Endothelial cell of umbilical vein (primary cell): Measurements from ENCODE around the gene TSPAN17. TPM values are rescaled to one million over a fixed set of nuclear protein-coding genes. Genes with fewer than 3 reads are reported as not detected.

Experiments used
- BruUV-seq: library from RNA; stranded (reverse); fragments of 400-500 nt; replicated peaks from 2 replicates; lab custom pipeline; 2021; lab: Mats Ljungman, UMichigan
- CTCF ChIA-PET: fragments of 300-600, 350-600 bp; sonication (Branson Sonifier 250); formaldehyde crosslinking; loops from one replicate; lab custom pipeline; 2021; ENCODE audit warnings: antibody characterized with exemption, inconsistent platforms; lab: Charles Lee
- POLR2A ChIA-PET: fragments of 300-600, 350-600 bp; sonication (Branson Sonifier 250); formaldehyde crosslinking; loops from one replicate; lab custom pipeline; 2021; ENCODE audit warnings: antibody characterized with exemption, inconsistent platforms; lab: Charles Lee
- DNase-seq: peaks from one replicate; pipeline ENCODE4 v3.0.0-alpha.2; 2011; ENCODE audit warnings: low read depth, low spot score
- FAIRE-seq: peaks from 2 replicates; lab custom pipeline; 2011; peaks lifted over from hg19 to GRCh38; lab: Jason Lieb, UNC
- H2AFZ ChIP-seq: 2 replicates; pipeline ENCODE4 v1.6.0; 2012; ENCODE audit warnings: low read depth, low read length, control low read depth, inconsistent platforms
- H3K27ac ChIP-seq: 2 replicates; pipeline ENCODE4 v1.5.1; 2011; ENCODE audit warnings: low read depth, mild to moderate bottlenecking, control low read depth, low read length, moderate library complexity; ENCODE audit not compliant: insufficient read depth
- H3K27me3 ChIP-seq, 2 experiments: 2 replicates each; pipeline versions ENCODE4 v1.6.0 to v1.6.1; 2011; ENCODE audit warnings: low read length in 2 of 2, mixed read lengths in 1 of 2; ENCODE audit not compliant: control insufficient read depth in 2 of 2, insufficient read depth in 2 of 2
- H3K36me3 ChIP-seq, 2 experiments: 2 replicates in 1 of 2; 3 replicates in 1 of 2; pipeline ENCODE4 v1.5.1; 2011; ENCODE audit warnings: low read length in 2 of 2, mild to moderate bottlenecking in 1 of 2, moderate library complexity in 1 of 2; ENCODE audit not compliant: control insufficient read depth in 2 of 2, insufficient read depth in 2 of 2; ENCODE audit errors: extremely low read depth in 1 of 2
- H3K4me1 ChIP-seq: 3 replicates; pipeline ENCODE4 v1.5.1; 2011; ENCODE audit warnings: mild to moderate bottlenecking, low read length; ENCODE audit not compliant: control insufficient read depth, insufficient read depth; ENCODE audit errors: extremely low read depth
- H3K4me2 ChIP-seq: 2 replicates; pipeline ENCODE4 v1.6.1; 2011; ENCODE audit warnings: low read length, control low read depth, mixed read lengths; ENCODE audit not compliant: insufficient read depth
- H3K4me3 ChIP-seq, 3 experiments: fragments of 200-600 bp in 1 of 3; sonication (generic), shearing (Covaris generic) in 1 of 3; replicated peaks in 1 of 3; 2 replicates each; pipeline ENCODE4 v1.5.1; 2011 to 2016; ENCODE audit warnings: control low read depth in 3 of 3, low read length in 3 of 3, mild to moderate bottlenecking in 2 of 3, inconsistent platforms in 1 of 3, low read depth in 1 of 3, moderate library complexity in 1 of 3; ENCODE audit not compliant: insufficient read depth in 1 of 3
- H3K79me2 ChIP-seq: 2 replicates; pipeline ENCODE4 v1.6.0; 2012; ENCODE audit warnings: low read length, inconsistent platforms; ENCODE audit not compliant: control insufficient read depth, insufficient read depth
- H3K9ac ChIP-seq: replicated peaks from 2 replicates; pipeline ENCODE3; 2011; ENCODE audit warnings: low read length, control low read depth; ENCODE audit not compliant: insufficient read depth; ENCODE audit errors: extremely low read depth
- H3K9me1 ChIP-seq: replicated peaks from 3 replicates; pipeline ENCODE4 v1.6.0; 2011; ENCODE audit warnings: mild to moderate bottlenecking, low read length; ENCODE audit not compliant: control insufficient read depth, insufficient read depth; ENCODE audit errors: extremely low read depth
- H3K9me3 ChIP-seq: replicated peaks from 2 replicates; pipeline ENCODE4 v1.5.1; 2012; ENCODE audit warnings: low read length, inconsistent platforms; ENCODE audit not compliant: control insufficient read depth, insufficient read depth
- H4K20me1 ChIP-seq: replicated peaks from 2 replicates; pipeline ENCODE3; 2011; ENCODE audit warnings: mild to moderate bottlenecking, low read length; ENCODE audit not compliant: control insufficient read depth, insufficient read depth; ENCODE audit errors: extremely low read depth
- CTCF ChIP-seq, 2 donors: IDR thresholded peaks; 1 replicate in 1 of 2; 2 replicates in 1 of 2; pipeline ENCODE4 v1.5.1; 2011; ENCODE audit warnings: low read length in 2 of 2, mild to moderate bottlenecking in 2 of 2, moderate library complexity in 2 of 2, control low read depth in 1 of 2, inconsistent platforms in 1 of 2, low read depth in 1 of 2; ENCODE audit not compliant: insufficient read depth in 1 of 2; ENCODE audit errors: extremely low read depth in 1 of 2
- EZH2 ChIP-seq: IDR thresholded peaks from 2 replicates; pipeline ENCODE4 v1.6.1; 2012; ENCODE audit warnings: borderline replicate concordance, low read depth, mild to moderate bottlenecking, moderate library complexity, low read length, inconsistent platforms; ENCODE audit not compliant: severe bottlenecking
- FOS ChIP-seq: IDR thresholded peaks from 2 replicates; pipeline ENCODE4 v1.6.1; 2011; ENCODE audit warnings: mild to moderate bottlenecking, low read length, moderate library complexity, borderline replicate concordance; ENCODE audit not compliant: insufficient read depth
- GATA2 ChIP-seq: IDR thresholded peaks from 2 replicates; pipeline ENCODE4 v1.7.0; 2011; ENCODE audit warnings: low read depth, mild to moderate bottlenecking, moderate library complexity, mixed read lengths, low read length; ENCODE audit not compliant: insufficient read length, insufficient read depth
- JUN ChIP-seq: IDR thresholded peaks from 2 replicates; pipeline ENCODE4 v1.6.1; 2011; ENCODE audit warnings: borderline replicate concordance, low read depth; ENCODE audit not compliant: insufficient read length, insufficient read depth
- MYC ChIP-seq: IDR thresholded peaks from one replicate; pipeline ENCODE4 v1.6.1; 2011; ENCODE audit warnings: mild to moderate bottlenecking, low read depth, low read length
- POLR2A ChIP-seq: IDR thresholded peaks from 2 replicates; pipeline ENCODE4 v1.6.1; 2012; ENCODE audit warnings: low read depth, mild to moderate bottlenecking, control low read depth, low read length
- POLR2AphosphoS5 ChIP-seq: IDR thresholded peaks from 2 replicates; pipeline ENCODE4 v1.6.1; 2012; ENCODE audit warnings: low read depth, mild to moderate bottlenecking, control low read depth, low read length, moderate library complexity; ENCODE audit not compliant: insufficient read depth
- dilution Hi-C: fragments of 300-500 bp; cut with MboI; formaldehyde crosslinking; loops from one replicate; pipeline ENCODE4 v1.15.0; 2019; ENCODE audit warnings: low sequenced_read_pairs; ENCODE audit not compliant: extremely low pct_ligation_motif_present
- intact Hi-C: fragments of 100-400 bp; cut with micrococcal nuclease; formaldehyde crosslinking; loops from one replicate; pipeline ENCODE4 v1.10.0; 2022
- polyA plus RNA-seq, 4 experiments: library from polyadenylated mRNA; depleted of rRNA in 3 of 4; stranded (reverse) in 3 of 4; unstranded in 1 of 4; fragments of >200 nt; gene quantifications; 2 replicates each; pipeline versions ENCODE4 v1.2.1 to v1.2.3, GENCODE V29; 2011 to 2012; ENCODE audit warnings: missing spikeins in 1 of 4
- total RNA-seq: library from RNA; stranded (reverse); gene quantifications from 2 replicates; pipeline ENCODE4 v1.2.3, GENCODE V29; 2021
- TF ChIP-seq, protein P1 (sequence below): IDR thresholded peaks from 2 replicates; pipeline ENCODE4 v1.6.1; 2011; ENCODE audit not compliant: insufficient read depth, insufficient read length

The TSPAN17 gene
- total and polyA plus RNA-seq, 2 donors (not counting 3 experiments of a cell fraction or from before 2014, with no cell fraction given), result 55.9 to 73.3 TPM

DNA sequence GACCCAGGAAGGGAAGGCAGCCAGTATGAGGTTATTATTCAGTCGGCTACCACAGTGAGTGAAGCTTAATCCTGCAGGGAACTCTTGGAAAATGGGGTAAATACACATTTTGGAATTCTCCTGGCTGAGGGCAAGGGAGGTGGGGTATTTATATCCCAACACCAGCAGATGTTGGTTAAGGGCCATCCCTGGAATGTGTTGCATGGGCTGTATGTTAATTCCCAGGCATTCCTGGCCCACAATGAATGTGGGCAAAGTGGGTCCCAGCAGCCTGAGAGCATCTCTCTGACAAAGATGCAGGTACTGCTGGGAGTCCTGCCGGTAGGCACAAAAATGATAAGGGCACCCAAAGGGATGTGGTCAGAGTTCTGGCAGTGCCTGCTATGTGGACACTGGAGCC, 34.4 kb upstream of the TSPAN17 start:
- H3K9ac ChIP-seq, result no peak overlapping the region
- no peaks in the 10 kb centered on the region for H3K36me3 ChIP-seq
- H3K9me1 ChIP-seq, result no peaks in the 10 kb centered on the region
- dilution Hi-C loops (no loop called here), intact Hi-C loops (loop anchor here (10.0 kb wide), 1 partner anchor 168 kb away; the partner anchor contains the start of gene FAF2)
- no peak overlapping the region for H3K4me2 ChIP-seq
- H4K20me1 ChIP-seq, result no peaks in the 10 kb centered on the region
- no TSS peak for BruUV-seq
- no peak overlapping the region for H3K27ac ChIP-seq
- peaks cover 0 to 2% of the 10 kb centered on the region in 2 experiments for H3K27me3 ChIP-seq
- peaks cover 16% of the 10 kb centered on the region for H3K4me1 ChIP-seq
- TF ChIP-seq JUN (no peak), CTCF (IDR thresholded peaks at IDR 0.05; ENCODE audit: extremely low read depth in 1 of 2, insufficient read depth in 1 of 2, low read depth in 1 of 2, low read length in 2 of 2) (no peak)
- TF ChIP-seq, protein P1, sequence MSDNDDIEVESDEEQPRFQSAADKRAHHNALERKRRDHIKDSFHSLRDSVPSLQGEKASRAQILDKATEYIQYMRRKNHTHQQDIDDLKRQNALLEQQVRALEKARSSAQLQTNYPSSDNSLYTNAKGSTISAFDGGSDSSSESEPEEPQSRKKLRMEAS, result no peak
- ChIA-PET POLR2A (no interaction called here), CTCF (interaction anchor here (1.3 kb wide), 1 partner anchor 75 kb away, joined by 3 read pairs; no protein-coding TSS in a partner anchor)
- no peaks in the 10 kb centered on the region for H3K9me3 ChIP-seq
- DNase-seq (no peak), FAIRE-seq (no peak)
- H2AFZ ChIP-seq, result no peak overlapping the region
- no peaks in the 10 kb centered on the region for H3K79me2 ChIP-seq
- H3K4me3 ChIP-seq, result no peak overlapping the region

GRCh38 chr5:176614805-176615478, 32.3 kb upstream of the TSPAN17 start:
- peaks cover 7 to 16% of the 10 kb centered on the region in 2 experiments for H3K27me3 ChIP-seq
- H3K9me3 ChIP-seq, result no peaks in the 10 kb centered on the region
- dilution Hi-C loops, result no loop called here
- H3K9me1 ChIP-seq, result no peaks in the 10 kb centered on the region
- no peak overlapping the region for H3K27ac ChIP-seq
- no peaks in the 10 kb centered on the region for H3K36me3 ChIP-seq
- no peaks in the 10 kb centered on the region for H3K79me2 ChIP-seq
- no peak overlapping the region for H3K4me2 ChIP-seq
- intact Hi-C loops, result loop anchor here (2.0 to 10.0 kb wide), 2 partner anchors 78 to 170 kb away; partner anchors contain the start of genes FAF2 and RNF44
- FAIRE-seq, result peak; percentile 94
- TF ChIP-seq GATA2, result no peak
- no peak for TF ChIP-seq CTCF (IDR thresholded peaks at IDR 0.05; ENCODE audit: extremely low read depth in 1 of 2, insufficient read depth in 1 of 2, low read depth in 1 of 2, low read length in 2 of 2)
- TF ChIP-seq MYC, result no peak
- no peak for TF ChIP-seq POLR2A
- peak; percentile 82 for TF ChIP-seq POLR2AphosphoS5
- no peak for TF ChIP-seq EZH2
- TF ChIP-seq, protein P1, result no peak
- TF ChIP-seq JUN, result peak; percentile 61
- peak; percentile 87 for TF ChIP-seq FOS
- no peaks in the 10 kb centered on the region for H4K20me1 ChIP-seq
- CTCF ChIA-PET, result interaction anchor here (0.6 kb wide), 2 partner anchors 19 to 68 kb away, joined by 3 to 4 read pairs; no protein-coding TSS in a partner anchor
- BruUV-seq, result no TSS peak
- DNase-seq, result peak; percentile 80
- POLR2A ChIA-PET, result no interaction called here
- no peak overlapping the region for H3K9ac ChIP-seq
- no peak overlapping the region for H2AFZ ChIP-seq
- H3K4me1 ChIP-seq, result peaks cover 23% of the 10 kb centered on the region
- no peak overlapping the region for H3K4me3 ChIP-seq
